Measurements from ENCODE around the gene ZNF14. TPM values are rescaled to one million over a fixed set of nuclear protein-coding genes. Genes with fewer than 3 reads are reported as not detected.

The ZNF14 gene
- total and polyA plus RNA-seq, 4 donors: 9.9 to 24.2 (median 14.9) TPM

Small RNAs within 50 kb of the gene (small RNA-seq; reads per million reads assigned to genes)
- gene AC011458.2 (ENCODE audit: low replicate concordance): not detected
- gene AC011477.5 (ENCODE audit: low replicate concordance): not detected

Other genes starting within 250 kb of the ZNF14 start
- 1 to 10 TPM in 1 of 2 donors, under 1 TPM in 1; 0.61 to 1.4 TPM for gene TSSK6, start 217.6 kb downstream of the ZNF14 start, total RNA-seq
- 1 to 10 TPM; 2.0 to 2.2 TPM for gene TSSK6, start 217.6 kb downstream of the ZNF14 start, polyA plus RNA-seq (ENCODE audit: insufficient read length in 2 of 2)
- 100 to 1,000 TPM; 103 to 393 TPM for gene NDUFA13, start 216.9 kb downstream of the ZNF14 start, total RNA-seq
- gene NDUFA13, start 216.9 kb downstream of the ZNF14 start, polyA plus RNA-seq (ENCODE audit: insufficient read length in 2 of 2): 100 to 1,000 TPM; 334 to 355 TPM
- gene YJEFN3, start 204.2 kb downstream of the ZNF14 start, total RNA-seq: 1 to 10 TPM; 4.4 to 9.2 TPM
- gene YJEFN3, start 204.2 kb downstream of the ZNF14 start, polyA plus RNA-seq (ENCODE audit: insufficient read length in 2 of 2): 10 to 100 TPM; 20.9 to 30.6 TPM
- gene CILP2, start 194.8 kb downstream of the ZNF14 start, total RNA-seq: under 1 TPM; 0.33 to 0.59 TPM
- 1 to 10 TPM in 1 of 2 donors, under 1 TPM in 1; 0.98 to 1.0 TPM for gene CILP2, start 194.8 kb downstream of the ZNF14 start, polyA plus RNA-seq (ENCODE audit: insufficient read length in 2 of 2)
- 1 to 10 TPM; 4.3 to 7.2 TPM for gene PBX4, start 114.4 kb downstream of the ZNF14 start, total RNA-seq
- gene PBX4, start 114.4 kb downstream of the ZNF14 start, polyA plus RNA-seq (ENCODE audit: insufficient read length in 2 of 2): 10 to 100 TPM in 1 of 2 donors, 1 to 10 TPM in 1; 9.7 to 13.6 TPM
- 10 to 100 TPM in 1 of 2 donors, 1 to 10 TPM in 1; 5.3 to 19.8 TPM for gene LPAR2, start 104.9 kb downstream of the ZNF14 start, total RNA-seq
- 10 to 100 TPM; 67.1 to 80.0 TPM for gene LPAR2, start 104.9 kb downstream of the ZNF14 start, polyA plus RNA-seq (ENCODE audit: insufficient read length in 2 of 2)
- 10 to 100 TPM in 1 of 2 donors, 1 to 10 TPM in 1; 5.2 to 10.8 TPM for gene GMIP, start 89.5 kb downstream of the ZNF14 start, total RNA-seq
- gene GMIP, start 89.5 kb downstream of the ZNF14 start, polyA plus RNA-seq (ENCODE audit: insufficient read length in 2 of 2): 10 to 100 TPM; 16.3 to 20.8 TPM
- gene ATP13A1, start 69.4 kb downstream of the ZNF14 start, total RNA-seq: 10 to 100 TPM; 21.3 to 34.3 TPM
- gene ATP13A1, start 69.4 kb downstream of the ZNF14 start, polyA plus RNA-seq (ENCODE audit: insufficient read length in 2 of 2): 10 to 100 TPM; 67.3 to 82.2 TPM
- 10 to 100 TPM in 1 of 2 donors, 1 to 10 TPM in 1; 9.7 to 10.5 TPM for gene ZNF101, start 64.3 kb downstream of the ZNF14 start, total RNA-seq
- gene ZNF101, start 64.3 kb downstream of the ZNF14 start, polyA plus RNA-seq (ENCODE audit: insufficient read length in 2 of 2): 10 to 100 TPM; 12.7 to 19.1 TPM
- 10 to 100 TPM; 32.9 to 46.0 TPM for gene ZNF506, start 88.6 kb upstream of the ZNF14 start, total RNA-seq
- gene ZNF506, start 88.6 kb upstream of the ZNF14 start, polyA plus RNA-seq (ENCODE audit: insufficient read length in 2 of 2): 10 to 100 TPM; 26.9 to 27.3 TPM
- 10 to 100 TPM; 20.8 to 27.2 TPM for gene ZNF253, start 132.8 kb upstream of the ZNF14 start, total RNA-seq
- 10 to 100 TPM; 22.3 to 22.8 TPM for gene ZNF253, start 132.8 kb upstream of the ZNF14 start, polyA plus RNA-seq (ENCODE audit: insufficient read length in 2 of 2)
- gene ZNF93, start 167.8 kb upstream of the ZNF14 start, total RNA-seq: 10 to 100 TPM; 11.4 to 14.3 TPM
- 10 to 100 TPM; 10.5 to 10.9 TPM for gene ZNF93, start 167.8 kb upstream of the ZNF14 start, polyA plus RNA-seq (ENCODE audit: insufficient read length in 2 of 2)

Measured in spinal cord (tissue), 4 donors.